ENCODE results near the gene ACSM6.

- TF ChIP-seq POLR2AphosphoS5 (IDR thresholded peaks at IDR 0.05; ENCODE audit: low read depth, low read length) (no peak), SIN3A (IDR thresholded peaks at IDR 0.05; ENCODE audit: borderline replicate concordance, insufficient read depth, low read length) (no peak), TAF1 (IDR thresholded peaks at IDR 0.05; ENCODE audit: borderline replicate concordance, insufficient read depth, low read length) (no peak)
These were observed 53.3 kb downstream of the ACSM6 start for GRCh38 chr10:95247200-95247880.
